Spleen (tissue), 7 donors: ENCODE data around the gene EIF4G1.

Experiments
- CTCF ChIP-seq, 11 experiments: fragments of 200-600 bp in 7 of 11; fragments of 450-650 bp in 4 of 11; sonication (generic) in 4 of 11; IDR thresholded peaks in 8 of 11; conservative IDR thresholded peaks in 3 of 11; 1 replicate in 7 of 11; 2 replicates in 4 of 11; pipeline versions ENCODE4 v1.4.0 to v1.8.0; 2016 to 2021; ENCODE audit warnings: antibody characterized with exemption in 11 of 11, inconsistent platforms in 4 of 11, mild to moderate bottlenecking in 1 of 11
- POLR2A ChIP-seq, 3 donors: fragments of 450-650 bp; IDR thresholded peaks; one replicate each; pipeline ENCODE4 v1.5.1; 2017; ENCODE audit warnings: antibody characterized with exemption in 3 of 3, mild to moderate bottlenecking in 1 of 3
- donor health status: DM: no; HTN: no; CAD: no; lungs with moderate emphysema.
- donor health status: DM: no; HTN: no; CAD: no.
- donor health status: DM: no; HTN: no; CAD: no.

- TF ChIP-seq CTCF (IDR thresholded peaks at IDR 0.05 in 8 of 11, conservative IDR thresholded peaks at IDR 0.05 in 3 of 11) (no peak), POLR2A (IDR thresholded peaks at IDR 0.05) (no peak)
Measured at GRCh38 chr3:184296616-184297015, 17.8 kb upstream of the EIF4G1 start.
